Vagina (tissue), 2 donors: ENCODE data around the gene MAP1LC3B2. TPM values are rescaled to one million over a fixed set of nuclear protein-coding genes. Genes with fewer than 3 reads are reported as not detected.

Source experiments
- DNase-seq, 2 donors: peaks; one replicate each; pipeline ENCODE4 v3.0.0-alpha.2; 2017; ENCODE audit errors: extremely low spot score in 2 of 2
- H3K27ac ChIP-seq: fragments of 200-600 bp; sonication (generic); one replicate; pipeline ENCODE4 v1.5.1; 2019
- H3K27me3 ChIP-seq: fragments of 200-600 bp; sonication (generic); one replicate; pipeline ENCODE4 v1.5.1; 2019
- H3K36me3 ChIP-seq, 2 donors: fragments of 200-600 bp; sonication (generic); one replicate each; pipeline ENCODE4 v1.5.1; 2017 to 2019
- H3K4me1 ChIP-seq: fragments of 200-600 bp; sonication (generic); one replicate; pipeline ENCODE4 v1.5.1; 2019
- H3K4me3 ChIP-seq, 2 donors: fragments of 200-600 bp; sonication (generic); 1 replicate in 1 of 2; 2 replicates in 1 of 2; pipeline ENCODE4 v1.5.1; 2016 to 2019
- H3K9me3 ChIP-seq: fragments of 200-600 bp; sonication (generic); one replicate; pipeline ENCODE4 v1.5.1; 2019
- POLR2A ChIP-seq, 2 donors: fragments of 450-650 bp; IDR thresholded peaks; one replicate each; pipeline ENCODE4 v1.6.1; 2017; ENCODE audit warnings: antibody characterized with exemption in 2 of 2, mild to moderate bottlenecking in 2 of 2, moderate library complexity in 2 of 2
- POLR2AphosphoS5 ChIP-seq, 2 donors: sonication (generic); formaldehyde crosslinking; IDR thresholded peaks; one replicate each; pipeline ENCODE4 v1.9.0; 2017; ENCODE audit warnings: antibody characterized with exemption in 2 of 2, mild to moderate bottlenecking in 2 of 2, low read depth in 1 of 2; ENCODE audit not compliant: insufficient read depth in 1 of 2
- intact Hi-C: fragments of 100-400 bp; cut with DNase I; formaldehyde crosslinking; loops from one replicate; pipeline ENCODE4 v1.15.1; 2023
- total RNA-seq: library from RNA; depleted of rRNA; stranded (reverse); fragments of >200 nt; gene quantifications from one replicate; pipeline ENCODE4 v1.2.3, GENCODE V29; 2016
- TF ChIP-seq, protein P1 (sequence below), 3 experiments: fragments of 450-650 bp in 2 of 3; fragments of 200-600 bp in 1 of 3; sonication (generic) in 1 of 3; IDR thresholded peaks; one replicate each; pipeline ENCODE4 v1.5.1; 2017 to 2019; ENCODE audit warnings: antibody characterized with exemption in 3 of 3, mild to moderate bottlenecking in 2 of 3, moderate library complexity in 2 of 3

MAP1LC3B2 gene
- total RNA-seq, 1 donor from 2014 or later: not detected

DNA sequence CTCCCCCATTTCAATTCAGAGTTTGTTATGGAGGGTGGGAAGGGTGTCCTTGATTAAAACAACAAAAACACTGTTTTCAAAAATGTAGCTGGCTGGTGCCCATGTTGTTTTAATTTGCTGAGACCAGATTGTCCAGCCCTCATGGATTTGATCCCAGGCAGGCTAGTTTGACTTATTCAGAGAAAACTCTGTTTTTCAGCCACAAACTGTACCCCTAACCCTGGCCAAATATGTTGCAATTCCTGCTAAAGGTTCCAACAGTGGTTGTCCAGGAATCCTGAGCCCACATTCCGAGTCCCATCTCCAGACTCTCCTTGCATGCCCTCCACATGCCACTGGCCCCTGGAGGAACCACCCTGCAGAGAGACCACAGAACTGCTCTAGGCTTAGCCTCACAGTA lies 36.0 kb downstream of the MAP1LC3B2 start:
- Histone ChIP-seq H3K27ac (no peak overlapping the region), H3K36me3 (no peaks in the 10 kb centered on the region), H3K4me3 (no peak overlapping the region), H3K9me3 (no peaks in the 10 kb centered on the region), H3K4me1 (peaks cover 54% of the 10 kb centered on the region), H3K27me3 (no peaks in the 10 kb centered on the region)
- no peak for DNase-seq
- intact Hi-C loops: loop anchor here (10.0 kb wide), 1 partner anchor 160 kb away; no protein-coding TSS in a partner anchor
- TF ChIP-seq, protein P1, sequence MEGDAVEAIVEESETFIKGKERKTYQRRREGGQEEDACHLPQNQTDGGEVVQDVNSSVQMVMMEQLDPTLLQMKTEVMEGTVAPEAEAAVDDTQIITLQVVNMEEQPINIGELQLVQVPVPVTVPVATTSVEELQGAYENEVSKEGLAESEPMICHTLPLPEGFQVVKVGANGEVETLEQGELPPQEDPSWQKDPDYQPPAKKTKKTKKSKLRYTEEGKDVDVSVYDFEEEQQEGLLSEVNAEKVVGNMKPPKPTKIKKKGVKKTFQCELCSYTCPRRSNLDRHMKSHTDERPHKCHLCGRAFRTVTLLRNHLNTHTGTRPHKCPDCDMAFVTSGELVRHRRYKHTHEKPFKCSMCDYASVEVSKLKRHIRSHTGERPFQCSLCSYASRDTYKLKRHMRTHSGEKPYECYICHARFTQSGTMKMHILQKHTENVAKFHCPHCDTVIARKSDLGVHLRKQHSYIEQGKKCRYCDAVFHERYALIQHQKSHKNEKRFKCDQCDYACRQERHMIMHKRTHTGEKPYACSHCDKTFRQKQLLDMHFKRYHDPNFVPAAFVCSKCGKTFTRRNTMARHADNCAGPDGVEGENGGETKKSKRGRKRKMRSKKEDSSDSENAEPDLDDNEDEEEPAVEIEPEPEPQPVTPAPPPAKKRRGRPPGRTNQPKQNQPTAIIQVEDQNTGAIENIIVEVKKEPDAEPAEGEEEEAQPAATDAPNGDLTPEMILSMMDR (IDR thresholded peaks at IDR 0.05): no peak
- no peak for TF ChIP-seq POLR2A (IDR thresholded peaks at IDR 0.05)
- no peak for TF ChIP-seq POLR2AphosphoS5 (IDR thresholded peaks at IDR 0.05; ENCODE audit: insufficient read depth in 1 of 2, low read depth in 1 of 2)

DNA sequence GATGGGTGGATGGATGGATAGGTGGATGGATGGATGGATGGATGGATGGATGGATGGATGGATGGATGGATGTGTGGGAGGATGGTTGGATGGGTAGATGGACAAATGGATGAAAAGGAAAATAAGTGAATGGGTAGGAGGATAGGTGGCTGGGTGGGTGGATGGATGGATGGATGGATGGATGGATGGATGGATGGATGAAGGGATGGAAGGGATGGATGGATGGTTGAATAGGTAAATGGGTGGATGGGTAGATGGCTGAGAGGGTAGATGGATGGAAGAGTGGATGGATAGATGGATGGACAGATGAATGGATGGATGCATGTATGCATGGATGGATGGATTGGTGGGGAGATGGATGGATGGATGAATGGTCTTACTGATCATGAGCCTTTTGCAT lies 36.5 kb downstream of the MAP1LC3B2 start:
- Histone ChIP-seq H3K36me3 (no peaks in the 10 kb centered on the region), H3K27me3 (no peaks in the 10 kb centered on the region), H3K9me3 (no peaks in the 10 kb centered on the region), H3K4me1 (peaks cover 54% of the 10 kb centered on the region), H3K4me3 (no peak overlapping the region), H3K27ac (no peak overlapping the region)
- no peak for TF ChIP-seq POLR2AphosphoS5 (IDR thresholded peaks at IDR 0.05; ENCODE audit: insufficient read depth in 1 of 2, low read depth in 1 of 2)
- no peak for TF ChIP-seq POLR2A (IDR thresholded peaks at IDR 0.05)
- TF ChIP-seq, protein P1 (IDR thresholded peaks at IDR 0.05): no peak
- intact Hi-C loops: loop anchor here (10.0 kb wide), 1 partner anchor 161 kb away; no protein-coding TSS in a partner anchor
- DNase-seq: no peak

DNA sequence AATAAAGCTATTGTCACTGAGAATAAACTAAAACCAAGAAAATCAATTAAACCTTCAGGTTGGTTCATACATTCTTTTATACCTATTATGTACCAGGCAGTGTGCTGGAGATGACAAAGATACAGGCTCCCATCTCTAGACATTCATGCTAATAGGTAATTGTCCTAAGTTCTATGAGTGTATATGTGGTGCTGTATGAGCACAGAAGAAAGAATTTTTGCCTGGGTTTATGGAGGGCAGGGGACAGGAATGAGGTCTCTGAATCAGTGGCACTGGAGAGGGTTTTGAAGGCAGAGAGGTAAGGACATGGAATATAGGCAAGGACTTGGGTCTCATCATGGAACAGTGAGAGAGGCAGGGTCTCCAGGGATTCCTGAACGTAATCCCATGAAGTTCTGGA lies 38.7 kb downstream of the MAP1LC3B2 start:
- peak overlapping the region; percentile 80 for H3K27ac ChIP-seq
- H3K4me1 ChIP-seq: peaks cover 50% of the 10 kb centered on the region
- no peak for DNase-seq
- intact Hi-C loops: loop anchor here (2.0 to 10.0 kb wide), 2 partner anchors 163 to 593 kb away; no protein-coding TSS in a partner anchor
- H3K9me3 ChIP-seq: no peaks in the 10 kb centered on the region
- H3K4me3 ChIP-seq: no peak overlapping the region
- H3K27me3 ChIP-seq: no peaks in the 10 kb centered on the region
- H3K36me3 ChIP-seq: no peaks in the 10 kb centered on the region
- TF ChIP-seq, protein P1 (IDR thresholded peaks at IDR 0.05): no peak
- TF ChIP-seq POLR2AphosphoS5 (IDR thresholded peaks at IDR 0.05; ENCODE audit: insufficient read depth in 1 of 2, low read depth in 1 of 2) (no peak), POLR2A (IDR thresholded peaks at IDR 0.05) (no peak)

DNA sequence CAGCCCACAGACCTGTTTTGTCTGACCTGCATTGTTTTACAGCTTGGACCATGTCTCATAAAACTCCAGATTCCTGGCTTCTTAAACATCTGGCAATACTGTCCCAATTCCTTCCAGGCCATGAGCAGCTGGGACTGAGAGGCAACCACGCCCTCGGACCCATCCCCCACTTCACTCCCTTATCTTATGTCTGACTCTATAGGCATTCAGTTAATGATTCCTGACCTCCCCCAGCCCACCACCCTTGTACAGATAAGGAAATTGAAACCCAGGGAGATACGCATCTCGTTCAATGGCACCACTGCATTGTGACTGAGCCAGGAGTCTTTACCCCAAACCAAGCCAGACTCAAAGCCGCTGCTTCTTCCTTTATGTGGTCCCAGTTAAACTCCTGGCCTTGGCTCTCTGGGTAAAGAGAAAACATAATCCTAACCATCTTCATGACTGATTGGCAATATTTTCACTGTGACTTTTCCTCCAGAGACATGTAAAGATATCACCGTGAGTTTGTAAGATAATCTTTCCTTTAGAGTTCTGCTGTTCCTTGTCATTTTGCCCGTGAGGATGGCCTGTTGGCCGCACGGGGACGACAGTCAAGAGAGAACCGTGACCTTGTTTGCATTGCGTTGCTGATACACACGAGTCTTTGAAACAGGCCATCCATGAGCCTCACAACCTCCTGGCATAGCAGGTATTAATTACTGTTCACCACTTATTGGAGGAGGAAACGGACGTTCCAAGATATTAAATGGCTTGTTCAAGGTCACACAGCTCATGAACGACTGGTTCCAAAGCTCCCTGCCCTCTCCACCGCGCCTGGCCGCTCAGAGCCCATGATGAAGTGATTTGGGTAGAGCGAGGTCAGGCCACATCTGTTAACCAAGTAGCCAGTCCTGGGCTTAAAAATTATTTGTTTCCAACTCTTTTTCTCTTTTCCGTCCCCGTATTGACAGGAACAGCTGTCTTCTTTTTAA lies 39.4 kb downstream of the MAP1LC3B2 start:
- H3K27ac ChIP-seq: peak overlapping the region; percentile 80
- no peaks in the 10 kb centered on the region for H3K27me3 ChIP-seq
- no peaks in the 10 kb centered on the region for H3K9me3 ChIP-seq
- TF ChIP-seq POLR2A (IDR thresholded peaks at IDR 0.05): no peak
- no peak for TF ChIP-seq POLR2AphosphoS5 (IDR thresholded peaks at IDR 0.05; ENCODE audit: insufficient read depth in 1 of 2, low read depth in 1 of 2)
- TF ChIP-seq, protein P1 (IDR thresholded peaks at IDR 0.05): no peak
- intact Hi-C loops: loop anchor here (1.0 to 10.0 kb wide), 3 partner anchors 164 to 594 kb away; partner anchors contain the start of gene MED13L
- DNase-seq: no peak
- H3K4me3 ChIP-seq: peak overlapping the region in 1 of 2 donors; percentile 18
- H3K4me1 ChIP-seq: peaks cover 47% of the 10 kb centered on the region
- no peaks in the 10 kb centered on the region for H3K36me3 ChIP-seq
